AG09319 (cell line): ENCODE measurements around the gene TOP1.
"Not testable (repeated sequence)": the region's sequence is repeated elsewhere in the genome, so short reads cannot be mapped to it uniquely, and the experiment has no call there.

ENCODE experiments used
- DNase-seq: peaks from one replicate; pipeline ENCODE4 v3.0.0-alpha.2; 2010; ENCODE audit warnings: low read depth; ENCODE audit errors: extremely low read depth
- TF ChIP-seq, protein P1 (sequence below): IDR thresholded peaks from 2 replicates; pipeline ENCODE4 v1.5.1; 2011; ENCODE audit warnings: low read depth, mild to moderate bottlenecking, inconsistent platforms, low read length, moderate library complexity

Gene TOP1

DNA sequence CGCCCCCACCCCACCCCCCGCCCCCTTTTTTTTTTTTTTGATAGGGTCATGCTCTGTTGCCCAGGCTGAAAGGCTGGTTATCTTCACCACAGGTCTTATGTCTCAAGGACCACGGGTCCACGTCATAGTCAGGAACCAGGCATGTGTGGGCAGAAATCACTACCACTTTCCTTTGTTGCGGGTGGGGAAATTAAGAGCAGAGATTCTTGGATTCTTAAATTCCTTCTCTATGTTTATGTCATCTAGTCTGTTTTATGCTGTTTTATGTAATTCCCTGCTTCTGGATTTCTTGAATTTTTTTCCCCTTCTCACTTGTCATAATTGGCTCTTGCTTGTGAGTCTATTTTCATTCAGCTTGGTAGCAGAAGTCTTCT lies 82.9 kb downstream of the TOP1 start:
- TF ChIP-seq, protein P1, sequence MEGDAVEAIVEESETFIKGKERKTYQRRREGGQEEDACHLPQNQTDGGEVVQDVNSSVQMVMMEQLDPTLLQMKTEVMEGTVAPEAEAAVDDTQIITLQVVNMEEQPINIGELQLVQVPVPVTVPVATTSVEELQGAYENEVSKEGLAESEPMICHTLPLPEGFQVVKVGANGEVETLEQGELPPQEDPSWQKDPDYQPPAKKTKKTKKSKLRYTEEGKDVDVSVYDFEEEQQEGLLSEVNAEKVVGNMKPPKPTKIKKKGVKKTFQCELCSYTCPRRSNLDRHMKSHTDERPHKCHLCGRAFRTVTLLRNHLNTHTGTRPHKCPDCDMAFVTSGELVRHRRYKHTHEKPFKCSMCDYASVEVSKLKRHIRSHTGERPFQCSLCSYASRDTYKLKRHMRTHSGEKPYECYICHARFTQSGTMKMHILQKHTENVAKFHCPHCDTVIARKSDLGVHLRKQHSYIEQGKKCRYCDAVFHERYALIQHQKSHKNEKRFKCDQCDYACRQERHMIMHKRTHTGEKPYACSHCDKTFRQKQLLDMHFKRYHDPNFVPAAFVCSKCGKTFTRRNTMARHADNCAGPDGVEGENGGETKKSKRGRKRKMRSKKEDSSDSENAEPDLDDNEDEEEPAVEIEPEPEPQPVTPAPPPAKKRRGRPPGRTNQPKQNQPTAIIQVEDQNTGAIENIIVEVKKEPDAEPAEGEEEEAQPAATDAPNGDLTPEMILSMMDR, result no peak
- DNase-seq, result no peak

DNA sequence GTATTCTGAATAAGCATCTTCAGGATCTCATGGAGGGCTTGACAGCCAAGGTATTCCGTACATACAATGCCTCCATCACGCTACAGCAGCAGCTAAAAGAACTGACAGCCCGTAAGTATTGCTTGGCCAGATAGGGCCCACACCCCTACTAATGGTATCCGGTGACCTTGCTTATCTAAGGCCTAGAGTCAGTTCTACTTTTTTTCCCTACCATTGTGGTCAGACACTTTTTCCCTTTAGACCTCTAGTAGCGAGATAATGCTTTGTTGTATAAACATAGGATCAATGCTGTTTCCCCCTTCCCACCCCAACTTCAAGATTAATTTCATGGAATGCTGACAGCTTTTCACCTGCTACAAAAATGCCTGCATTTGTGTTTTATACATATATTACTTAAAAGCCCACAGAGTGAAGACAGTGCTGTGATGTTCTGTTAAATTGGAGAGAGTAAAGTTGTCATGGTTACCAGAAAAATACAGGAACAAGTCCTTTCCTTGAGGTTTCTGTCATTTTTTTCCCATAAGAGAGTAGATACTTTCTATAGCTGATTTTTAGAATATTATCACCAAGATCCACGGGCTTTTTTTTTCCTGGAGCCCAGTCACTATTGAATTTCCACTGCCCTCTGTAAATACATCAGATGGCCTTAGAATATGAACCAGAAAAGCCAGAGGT lies 87.8 kb downstream of the TOP1 start:
- no peak for DNase-seq
- TF ChIP-seq, protein P1, result no peak

DNA sequence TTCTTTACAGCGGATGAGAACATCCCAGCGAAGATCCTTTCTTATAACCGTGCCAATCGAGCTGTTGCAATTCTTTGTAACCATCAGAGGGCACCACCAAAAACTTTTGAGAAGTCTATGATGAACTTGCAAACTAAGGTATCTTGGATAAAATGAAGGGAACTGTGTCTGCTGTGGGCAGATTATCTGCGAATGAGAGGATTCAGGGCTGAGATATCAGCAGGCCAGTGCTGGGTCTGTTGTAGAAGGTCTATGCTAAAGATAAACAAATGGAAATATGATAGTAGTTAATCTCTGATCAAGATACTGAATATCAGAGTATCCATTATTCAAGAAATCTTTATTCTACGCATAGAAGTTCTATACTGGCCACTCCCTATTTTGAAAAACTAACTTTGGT lies 89.5 kb downstream of the TOP1 start:
- not testable (repeated sequence) for DNase-seq

DNA sequence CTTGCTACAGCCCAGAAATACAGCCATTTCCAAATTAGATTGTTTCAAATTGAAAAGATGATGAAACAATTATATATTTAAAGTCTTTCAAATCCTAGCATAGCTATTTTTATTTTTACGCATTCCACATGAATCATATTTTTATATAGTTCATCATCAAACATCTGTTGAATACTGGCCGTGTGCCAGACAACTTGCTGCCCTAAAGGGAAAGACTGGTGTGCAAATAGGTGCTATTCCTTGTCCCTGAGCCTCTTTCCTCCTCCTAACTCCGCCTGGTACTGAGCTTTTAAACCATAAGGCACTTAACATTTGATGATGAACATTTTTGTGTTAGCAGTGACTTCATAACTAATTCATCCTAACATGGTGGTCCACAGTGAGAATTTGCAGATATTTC lies 90.0 kb downstream of the TOP1 start:
- TF ChIP-seq, protein P1, result no peak
- DNase-seq, result no peak

DNA sequence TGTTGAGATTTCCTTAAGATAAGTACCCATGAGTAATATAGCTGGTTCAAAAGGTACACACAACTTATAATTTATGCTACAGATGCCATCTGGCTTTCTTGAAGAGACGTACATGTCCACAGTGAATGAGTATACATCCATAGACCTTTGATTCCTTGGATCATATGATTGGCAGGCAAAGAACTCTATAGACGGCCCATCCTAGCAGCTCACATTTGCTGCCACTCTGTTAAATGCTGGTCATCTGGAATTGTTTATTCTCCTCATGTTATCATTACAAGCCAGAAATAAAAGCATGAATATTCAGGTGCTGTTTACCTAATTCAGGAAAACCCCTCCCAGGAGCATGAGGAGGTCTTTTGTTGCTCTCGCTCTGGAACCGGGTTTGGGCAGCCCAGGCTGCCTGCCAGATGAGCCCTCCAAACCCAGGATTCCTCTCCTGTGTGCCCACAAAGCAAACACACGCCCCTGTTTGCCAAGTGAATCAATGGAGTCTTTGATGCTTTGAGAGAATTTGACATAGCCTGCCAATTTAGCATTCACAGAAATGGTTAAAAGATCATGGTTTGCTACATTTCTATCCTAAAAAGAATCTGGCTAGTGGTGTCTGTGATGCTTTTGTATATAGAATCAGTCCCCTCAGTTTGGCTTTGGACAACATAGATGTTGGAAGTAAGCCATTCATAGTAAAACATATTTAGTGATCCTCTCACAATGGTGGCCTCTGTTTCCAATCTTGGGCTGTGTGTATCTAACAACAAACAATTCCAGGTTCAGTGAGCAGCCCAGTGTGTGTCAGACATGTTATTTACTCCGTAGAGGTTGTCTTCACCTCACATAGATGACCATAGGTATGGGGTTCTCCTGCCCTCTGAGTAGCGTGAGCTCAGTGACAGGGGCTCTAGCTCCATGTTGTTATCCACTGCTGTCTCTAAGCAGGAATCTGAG lies 91.3 kb downstream of the TOP1 start:
- DNase-seq, result no peak
- TF ChIP-seq, protein P1, result no peak

DNA sequence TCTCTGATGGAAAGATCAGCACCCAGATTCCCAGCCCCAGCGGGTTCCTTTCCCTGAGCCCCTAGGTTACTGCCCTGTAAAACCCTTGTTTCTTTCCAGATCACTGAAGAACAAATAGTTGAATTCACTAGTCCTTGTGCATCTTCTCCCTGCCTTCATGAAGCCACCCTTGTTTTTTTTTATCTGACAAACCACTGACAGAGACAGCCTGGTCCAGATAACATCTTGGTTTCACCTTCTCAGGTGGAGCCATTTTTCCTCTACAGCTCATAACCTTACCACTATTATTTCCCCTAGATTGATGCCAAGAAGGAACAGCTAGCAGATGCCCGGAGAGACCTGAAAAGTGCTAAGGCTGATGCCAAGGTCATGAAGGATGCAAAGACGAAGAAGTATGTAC lies 92.8 kb downstream of the TOP1 start:
- DNase-seq, result no peak

DNA sequence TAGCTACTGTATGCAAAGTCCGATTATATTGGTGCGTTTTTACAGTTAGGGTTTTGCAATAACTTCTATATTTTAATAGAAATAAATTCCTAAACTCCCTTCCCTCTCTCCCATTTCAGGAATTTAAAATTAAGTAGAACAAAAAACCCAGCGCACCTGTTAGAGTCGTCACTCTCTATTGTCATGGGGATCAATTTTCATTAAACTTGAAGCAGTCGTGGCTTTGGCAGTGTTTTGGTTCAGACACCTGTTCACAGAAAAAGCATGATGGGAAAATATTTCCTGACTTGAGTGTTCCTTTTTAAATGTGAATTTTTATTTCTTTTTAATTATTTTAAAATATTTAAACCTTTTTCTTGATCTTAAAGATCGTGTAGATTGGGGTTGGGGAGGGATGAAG lies 95.0 kb downstream of the TOP1 start:
- no peak for DNase-seq
- TF ChIP-seq, protein P1, result no peak

More for the DNA sequence above, 92.8 kb downstream of the TOP1 start:
- TF ChIP-seq, protein P1, result no peak
